NCI-H2171 treated with DMSO at 0.1 percent for 48 hours (cell line): Measurements from ENCODE around the gene MRPL17.
A peak's percentile ranks its signal among the peaks of the same experiment; 100 is the strongest.
"Not testable (repeated sequence)": the region's sequence is repeated elsewhere in the genome, so short reads cannot be mapped to it uniquely, and the experiment has no call there.

ENCODE experiments used
- DNase-seq: peaks from one replicate; lab custom pipeline; 2025; lab: John Stamatoyannopoulos, UW

The MRPL17 gene

DNA sequence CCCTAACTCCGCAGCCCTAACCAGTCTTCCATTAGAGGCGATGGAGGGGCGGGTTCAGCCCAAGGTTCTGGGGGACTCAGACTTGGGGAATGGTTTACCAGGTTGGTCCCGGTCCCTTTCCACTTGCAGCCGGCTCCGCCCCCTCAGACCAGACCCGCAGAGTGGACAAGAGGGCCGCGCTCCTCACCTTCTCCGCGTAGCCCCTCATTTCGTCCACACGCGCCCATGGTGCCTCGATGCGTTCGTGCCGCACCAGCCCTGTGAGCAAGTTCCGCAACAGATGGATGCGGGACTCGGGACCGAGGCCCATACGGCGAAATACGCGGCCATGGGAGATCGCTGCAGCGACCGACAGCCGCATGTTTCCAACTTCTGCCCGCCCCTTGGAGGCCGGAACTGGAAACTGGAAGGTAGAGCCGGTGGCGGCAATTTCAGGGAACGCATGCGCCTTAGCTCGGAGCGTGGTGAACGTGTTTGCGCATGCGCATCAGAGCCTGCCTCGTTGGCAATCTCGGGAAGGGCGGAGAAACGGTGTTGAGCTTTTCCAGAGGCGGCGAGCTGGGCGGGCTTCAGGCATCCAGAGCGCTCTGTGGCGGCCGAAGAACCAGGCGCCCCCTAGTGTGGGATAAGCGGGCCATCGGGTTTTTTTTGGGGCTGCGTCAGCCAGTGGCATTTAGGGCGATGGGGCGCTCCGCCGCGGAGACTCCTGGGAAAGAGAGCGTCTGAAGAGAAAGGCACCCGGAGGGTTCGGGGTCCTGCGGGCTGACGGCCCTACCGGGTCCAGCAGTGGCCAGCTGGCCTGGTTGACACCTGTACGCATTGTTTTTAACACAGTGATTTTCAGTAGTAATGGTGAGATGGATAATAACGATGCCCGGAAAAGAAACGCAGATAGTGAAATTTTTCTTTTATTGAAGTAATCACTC lies at the start of gene MRPL17:
Gene MRPL17, minus strand, starts transcription at position 405 of the 926 bp plus-strand sequence. Its CDS starts 44 bp downstream, at position 361.
- peak; percentile 94 for DNase-seq

DNA sequence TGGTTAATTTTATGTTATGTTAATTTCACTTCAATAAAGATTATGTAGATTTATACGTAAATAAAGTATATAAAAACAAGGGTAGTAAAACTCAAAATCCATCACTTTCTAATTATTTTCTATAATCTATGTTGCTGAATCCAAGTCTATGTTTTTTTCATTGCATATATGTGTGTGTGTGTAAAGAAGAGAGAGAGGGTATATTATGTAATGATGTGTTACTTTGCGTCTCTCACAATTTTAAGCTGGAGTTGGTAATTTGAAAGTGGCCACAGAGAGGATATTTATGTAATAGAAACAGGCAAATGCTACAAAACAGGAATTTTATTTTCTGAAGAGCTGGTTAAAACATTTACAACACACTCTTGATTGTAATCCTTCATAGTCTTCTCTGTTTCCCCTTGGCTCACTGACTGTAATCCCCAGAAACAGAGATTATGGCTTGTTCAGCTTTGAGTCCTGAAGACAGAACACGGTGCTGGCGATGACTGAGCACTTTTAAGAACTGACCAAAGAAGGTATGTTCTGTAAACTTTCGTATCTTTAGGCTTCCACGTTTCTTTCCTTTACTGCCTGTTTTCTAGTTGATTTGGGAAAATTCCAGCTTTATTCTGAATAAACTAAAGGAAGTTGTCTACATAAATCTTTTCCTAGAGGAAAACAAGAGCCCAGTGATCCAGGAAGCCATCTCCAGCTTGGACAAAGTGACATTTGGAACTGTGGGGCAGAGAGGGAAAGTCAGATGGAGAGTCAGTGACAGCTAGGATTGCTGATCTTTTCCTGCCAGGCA lies 45.0 kb upstream of the MRPL17 start:
- no peak for DNase-seq

DNA sequence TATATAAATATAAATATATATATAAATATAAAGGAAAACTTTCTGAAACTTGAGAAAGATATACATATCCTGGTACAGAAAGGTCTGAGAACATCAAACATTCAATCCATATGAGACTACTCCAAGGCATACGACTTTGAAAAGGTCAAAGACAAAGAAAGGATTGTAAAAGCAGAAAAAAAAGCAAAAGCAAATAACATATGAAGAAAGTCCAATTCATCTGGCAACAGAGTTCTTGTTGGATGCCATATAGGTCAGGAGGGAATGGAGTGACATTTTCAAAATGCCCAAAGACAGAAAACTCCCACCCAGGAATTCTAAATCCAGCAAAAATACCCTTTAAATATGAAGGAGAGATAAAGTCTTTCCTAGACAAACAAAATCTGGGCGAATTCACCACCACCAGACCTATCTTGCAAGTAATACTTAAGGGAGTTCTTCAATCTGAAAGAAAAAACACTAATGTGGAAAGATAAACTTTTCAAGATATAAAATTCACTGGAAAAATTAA lies 42.3 kb upstream of the MRPL17 start:
- DNase-seq: no peak

DNA sequence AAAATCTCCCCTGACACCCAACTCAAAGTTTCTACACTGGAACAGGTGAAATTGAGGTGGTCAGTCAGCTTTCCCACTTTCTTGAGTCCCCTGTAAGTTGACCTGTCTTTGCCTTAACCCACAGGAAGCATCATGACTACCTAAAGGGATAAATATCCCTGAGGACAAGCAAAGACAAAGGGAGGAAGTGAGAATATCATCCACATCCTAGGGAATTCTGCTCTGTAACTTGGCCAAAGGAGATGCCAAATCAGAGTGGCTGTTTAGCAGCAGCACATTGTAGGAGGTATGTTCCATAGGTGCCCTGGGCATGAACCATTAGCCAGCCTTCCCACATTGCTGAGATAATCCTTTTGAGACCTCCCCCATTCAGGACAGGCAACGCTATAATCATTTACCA lies 40.9 kb upstream of the MRPL17 start:
- no peak for DNase-seq

DNA sequence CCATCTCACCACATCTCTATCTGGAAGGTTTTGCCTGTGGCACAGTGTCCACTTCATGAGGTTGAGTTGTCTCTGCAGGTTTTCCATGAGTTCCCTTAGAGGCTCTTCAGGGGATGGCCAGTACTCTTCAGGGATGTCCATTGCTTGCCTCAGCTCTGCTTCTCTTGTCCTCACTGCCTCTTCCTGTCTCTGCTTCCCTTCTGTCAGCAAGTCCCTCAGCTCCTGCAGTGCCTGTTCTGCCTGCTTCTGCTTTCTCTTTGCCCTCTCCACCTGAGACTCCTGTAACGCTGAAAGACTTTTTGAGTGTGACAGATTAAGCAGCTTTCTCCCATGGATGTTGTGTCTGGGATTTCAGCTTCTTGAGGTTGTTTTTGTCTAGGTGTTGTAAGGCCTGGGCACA lies 38.2 kb upstream of the MRPL17 start:
- no peak for DNase-seq

DNA sequence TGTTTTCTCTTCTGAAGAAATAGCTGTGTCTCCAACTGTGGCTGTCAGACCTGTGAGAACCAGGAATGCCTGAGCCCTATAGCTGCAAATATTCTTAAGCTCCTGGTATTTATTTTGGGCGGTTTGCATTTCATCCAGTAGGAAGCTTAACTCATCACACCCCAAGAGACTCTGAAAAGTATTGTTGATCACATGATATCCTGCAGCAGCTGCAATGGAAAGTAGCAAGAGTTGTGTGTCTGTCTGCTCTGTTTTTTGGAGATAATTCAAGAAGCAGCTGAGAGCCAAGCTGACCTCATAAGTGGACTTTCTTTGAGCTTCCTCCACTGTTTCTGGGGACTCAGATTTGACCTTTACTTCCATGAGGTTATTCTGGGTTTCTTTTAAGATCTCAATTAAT lies 36.4 kb upstream of the MRPL17 start:
- no peak for DNase-seq

DNA sequence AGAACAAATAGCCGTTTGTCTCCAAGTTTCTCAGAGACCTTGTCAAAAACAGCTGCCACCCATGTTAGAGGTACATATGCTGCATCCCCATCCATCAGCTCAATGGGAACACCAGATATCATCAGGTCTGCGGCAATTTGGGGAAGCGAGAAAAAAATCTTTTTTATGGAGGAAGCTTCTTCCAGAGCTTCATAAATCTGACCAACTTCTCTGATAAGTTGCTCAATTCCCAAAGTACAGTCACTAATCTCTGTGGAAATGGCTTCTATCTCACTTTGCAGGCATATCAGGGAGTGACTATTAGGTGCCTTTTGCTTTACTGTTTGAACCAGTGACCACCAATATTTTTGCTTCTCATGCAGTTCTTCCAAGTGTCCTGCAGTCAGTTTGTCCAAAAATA lies 34.3 kb upstream of the MRPL17 start:
- DNase-seq: no peak

DNA sequence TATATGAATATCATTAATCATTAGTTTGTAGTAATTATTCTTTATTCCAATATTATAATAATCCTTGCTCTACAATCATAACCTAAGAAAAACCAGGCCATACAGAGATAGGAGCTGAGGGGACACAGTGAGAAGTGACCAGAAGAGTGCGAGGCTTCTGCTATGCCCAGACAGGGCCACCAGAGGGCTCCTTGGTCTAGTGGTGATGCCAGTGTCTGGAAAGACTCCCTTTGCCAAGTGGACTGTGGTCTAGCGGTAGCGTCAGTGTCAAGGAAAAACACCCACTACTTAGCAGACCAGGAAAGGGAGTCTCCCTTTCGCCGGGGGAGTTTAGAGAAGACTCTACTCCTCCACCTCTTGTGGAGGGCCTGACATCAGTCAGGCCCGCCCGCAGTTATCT lies 28.4 kb upstream of the MRPL17 start:
- not testable (repeated sequence) for DNase-seq

DNA sequence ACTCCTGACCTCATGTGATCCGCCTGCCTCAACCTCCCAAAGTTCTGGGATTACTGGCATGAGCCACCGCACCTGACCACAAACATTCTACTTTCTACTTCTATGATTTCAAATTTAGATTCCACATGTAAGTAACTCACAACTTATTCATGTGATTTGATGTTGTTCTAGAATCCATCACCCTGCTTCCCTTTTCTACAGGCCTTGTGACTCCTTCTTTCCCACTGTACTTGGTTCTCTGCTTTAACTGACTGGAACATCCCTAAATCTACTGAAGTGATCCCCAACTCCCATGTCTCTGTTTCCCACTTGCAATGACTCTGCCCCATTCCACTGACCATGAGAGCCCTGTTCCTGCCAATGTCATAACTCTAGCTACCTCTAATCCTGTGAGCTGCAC lies 25.7 kb upstream of the MRPL17 start:
- no peak for DNase-seq

DNA sequence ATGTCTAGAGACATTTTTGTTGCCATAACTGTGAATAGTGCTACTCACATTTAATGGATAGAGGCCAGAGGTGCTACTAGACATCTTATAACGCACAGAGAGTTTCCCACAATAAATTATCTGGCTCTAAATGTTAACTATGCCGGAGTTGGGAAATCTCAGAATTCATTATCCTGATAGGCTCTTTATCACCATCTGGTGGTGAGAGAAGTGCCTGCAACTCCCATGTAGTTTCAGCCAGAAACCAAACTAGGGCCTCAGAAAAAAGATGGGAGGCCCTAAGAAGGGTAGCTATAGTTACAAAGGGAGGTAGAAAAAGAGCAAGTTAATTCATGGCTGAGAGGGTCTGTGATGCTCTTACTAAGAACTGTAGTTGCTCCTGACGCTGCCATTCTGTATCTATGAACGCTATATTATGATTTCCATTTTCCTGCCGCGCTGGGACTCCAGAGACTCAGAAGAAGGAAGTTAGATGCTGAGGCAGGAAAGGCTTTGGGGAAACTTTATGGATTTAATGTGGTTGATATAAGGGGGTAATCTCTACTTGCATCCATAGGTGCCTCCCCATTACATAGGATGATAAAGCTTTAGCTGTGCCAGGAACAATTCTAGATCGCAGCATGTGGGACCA lies 22.9 kb upstream of the MRPL17 start:
- DNase-seq: no peak

DNA sequence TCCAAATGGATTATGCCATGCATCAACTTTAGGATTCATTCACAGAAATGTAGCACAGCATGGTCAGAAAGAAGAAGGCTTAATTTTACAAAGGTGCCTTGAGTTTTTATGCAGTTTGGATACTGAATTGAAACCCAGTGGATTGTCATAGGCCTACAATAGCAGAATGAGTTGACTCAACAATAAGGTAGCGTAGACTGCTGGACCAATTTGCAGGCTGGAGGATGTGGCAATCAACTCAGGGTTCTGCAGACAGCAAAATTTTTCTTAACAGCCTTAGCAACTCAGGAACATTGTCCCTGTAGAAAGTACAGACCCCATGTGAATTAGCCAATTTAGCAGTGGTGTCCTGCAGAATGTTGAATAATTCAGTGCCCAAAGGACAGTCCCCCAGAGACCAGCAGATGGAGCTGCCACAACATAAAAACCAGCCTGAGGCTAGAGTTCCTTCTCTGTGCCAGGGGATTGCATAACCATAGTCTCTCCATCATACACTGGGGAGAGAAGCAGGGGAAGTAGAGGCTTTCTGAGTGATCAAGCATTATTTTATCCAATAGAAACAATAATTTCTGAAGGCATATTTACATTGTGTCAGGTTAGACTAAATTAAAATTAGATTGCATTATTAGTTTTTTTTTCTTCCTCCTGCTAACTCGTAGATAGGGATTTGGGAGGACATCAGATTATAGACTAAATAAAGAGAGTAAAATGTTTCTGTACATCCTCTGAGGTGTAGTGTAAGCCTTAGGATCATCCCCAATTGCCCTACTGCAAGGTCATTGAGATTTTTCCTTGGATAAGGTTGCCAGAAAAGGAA lies 20.3 kb upstream of the MRPL17 start:
- peak; percentile 8 for DNase-seq

DNA sequence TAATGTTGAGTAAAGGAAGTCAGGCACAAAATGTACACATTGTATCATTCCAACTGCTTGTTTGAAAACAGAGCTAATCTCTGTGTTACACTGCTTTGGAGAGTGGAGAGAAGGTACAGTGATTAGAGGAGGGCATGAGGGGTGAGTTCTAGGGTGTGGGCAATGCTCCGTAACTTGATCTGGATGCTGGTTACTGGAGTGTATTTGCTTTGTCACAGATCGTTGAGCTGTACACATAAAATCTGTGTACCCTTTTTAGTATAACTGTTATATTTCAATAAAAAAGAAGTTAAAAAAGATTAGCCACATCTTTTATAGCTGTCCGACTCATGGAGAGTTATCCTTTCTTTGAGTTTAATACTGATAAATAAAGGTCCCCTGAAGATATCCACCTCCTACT lies 18.8 kb upstream of the MRPL17 start:
- DNase-seq: not testable (repeated sequence)

DNA sequence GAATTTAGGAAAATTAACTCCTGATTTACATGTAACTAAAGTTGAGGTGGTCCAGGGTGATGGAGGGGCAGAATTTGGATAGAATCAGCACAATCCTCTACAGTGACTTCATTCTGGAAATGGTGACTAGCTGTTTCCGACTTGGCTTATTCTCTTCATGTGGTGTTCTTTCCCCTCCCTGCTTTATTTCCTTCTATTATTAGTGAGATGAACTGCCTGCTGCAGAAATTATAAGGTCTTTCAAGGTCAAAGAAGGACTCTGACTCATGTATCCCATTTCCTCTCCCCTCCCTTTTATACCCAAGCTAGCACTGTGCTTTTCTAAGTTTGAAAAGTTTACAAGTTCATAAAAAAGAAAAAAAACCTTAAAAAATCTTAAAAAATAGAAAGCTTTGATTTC lies 12.2 kb upstream of the MRPL17 start:
- no peak for DNase-seq

DNA sequence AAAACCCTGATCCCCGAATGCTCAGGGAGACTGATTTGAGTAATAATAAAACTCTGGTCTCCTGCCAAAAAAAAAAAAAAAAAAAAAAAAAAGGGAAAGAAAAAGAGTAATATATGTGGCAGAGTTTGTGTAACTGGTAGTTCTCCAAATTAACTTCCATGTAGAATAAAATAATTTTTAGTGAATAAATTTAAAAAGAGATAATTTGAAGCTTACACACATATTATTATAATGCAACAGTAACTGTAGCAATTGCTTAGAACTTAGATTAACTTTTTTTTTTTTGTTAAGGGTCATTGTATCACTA lies 11.0 kb upstream of the MRPL17 start:
- no peak for DNase-seq

DNA sequence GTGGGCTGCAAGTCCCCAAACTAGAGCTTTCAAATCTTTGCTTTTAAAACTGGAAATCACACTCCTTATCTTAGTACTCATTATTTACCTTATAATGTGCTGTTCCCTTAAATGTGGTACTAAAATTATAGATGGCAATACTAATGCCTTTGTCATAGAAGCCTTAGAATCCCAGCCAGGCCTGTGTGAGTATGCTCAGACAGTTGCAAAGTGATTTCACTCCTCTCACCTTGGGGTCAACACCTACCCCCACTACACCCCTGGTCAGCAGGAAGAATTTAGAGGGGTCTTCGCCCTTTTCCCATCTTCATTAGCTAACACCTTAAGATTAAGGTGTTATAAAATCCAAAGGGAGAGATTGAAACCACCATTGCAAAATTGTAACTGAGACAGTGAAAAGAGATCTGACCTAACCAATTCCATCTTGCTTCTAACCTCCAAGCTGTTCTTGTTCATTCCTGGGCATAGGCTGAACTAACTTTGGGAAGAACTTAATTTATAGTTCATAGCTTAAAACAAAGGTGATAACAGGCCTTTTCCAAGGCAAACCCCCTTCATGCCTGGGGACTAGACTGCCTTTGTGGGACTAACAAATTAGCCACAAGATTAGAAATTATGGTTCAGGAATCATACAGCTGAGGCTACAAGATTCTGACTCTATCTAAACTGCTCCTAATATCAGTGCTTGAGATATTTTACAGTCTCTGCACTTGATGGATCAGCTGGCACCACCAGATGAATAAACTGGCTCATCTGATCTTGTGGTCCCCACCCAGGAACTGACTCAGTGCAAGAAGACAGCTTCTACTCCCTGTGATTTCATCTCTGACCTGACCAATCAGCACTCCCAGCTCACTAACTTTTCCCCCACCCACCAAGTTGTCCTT lies 10.4 kb upstream of the MRPL17 start:
- no peak for DNase-seq

DNA sequence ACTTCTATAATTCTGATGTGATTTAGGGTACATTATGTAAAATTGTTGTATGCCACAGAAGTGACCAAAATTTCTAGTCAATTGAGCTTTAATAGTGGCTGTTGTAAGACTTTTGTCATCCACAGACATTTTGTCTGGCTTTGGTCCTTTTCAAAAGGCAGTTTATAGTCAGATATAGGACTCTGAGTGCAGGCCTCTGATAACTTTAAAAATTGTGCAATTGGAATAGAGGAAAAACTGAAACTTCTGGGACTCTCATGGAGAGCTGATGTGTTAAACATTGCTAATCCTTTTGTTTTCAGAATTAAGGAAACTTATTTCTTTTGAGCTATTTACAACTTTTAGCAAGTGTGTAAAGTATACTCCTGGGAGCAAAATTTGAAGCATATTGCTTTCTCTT lies 9.0 kb upstream of the MRPL17 start:
- no peak for DNase-seq

DNA sequence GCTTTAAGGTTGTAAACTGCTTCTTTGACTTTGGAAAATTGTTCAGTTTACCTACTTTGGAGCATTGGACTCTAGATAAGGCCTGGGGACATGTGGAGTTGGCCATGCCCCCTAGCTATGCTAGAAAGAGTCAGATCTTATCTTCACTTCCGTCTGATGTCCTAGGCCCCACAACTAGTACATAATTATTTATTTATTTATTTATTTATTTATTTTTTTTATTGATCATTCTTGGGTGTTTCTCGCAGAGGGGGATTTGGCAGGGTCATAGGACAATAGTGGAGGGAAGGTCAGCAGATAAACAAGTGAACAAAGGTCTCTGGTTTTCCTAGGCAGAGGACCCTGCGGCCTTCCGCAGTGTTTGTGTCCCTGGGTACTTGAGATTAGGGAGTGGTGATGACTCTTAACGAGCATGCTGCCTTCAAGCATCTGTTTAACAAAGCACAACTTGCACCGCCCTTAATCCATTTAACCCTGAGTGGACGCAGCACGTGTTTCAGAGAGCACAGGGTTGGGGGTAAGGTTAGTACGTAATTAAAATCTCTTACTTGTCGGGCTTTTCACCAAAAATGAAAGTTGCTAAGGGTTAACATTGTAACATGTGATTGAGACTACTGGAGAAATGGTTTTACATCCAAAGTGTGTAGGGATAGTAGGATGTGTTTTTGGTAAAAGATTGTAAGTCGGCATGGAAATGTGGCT lies 7.4 kb upstream of the MRPL17 start:
- DNase-seq: not testable (repeated sequence)

DNA sequence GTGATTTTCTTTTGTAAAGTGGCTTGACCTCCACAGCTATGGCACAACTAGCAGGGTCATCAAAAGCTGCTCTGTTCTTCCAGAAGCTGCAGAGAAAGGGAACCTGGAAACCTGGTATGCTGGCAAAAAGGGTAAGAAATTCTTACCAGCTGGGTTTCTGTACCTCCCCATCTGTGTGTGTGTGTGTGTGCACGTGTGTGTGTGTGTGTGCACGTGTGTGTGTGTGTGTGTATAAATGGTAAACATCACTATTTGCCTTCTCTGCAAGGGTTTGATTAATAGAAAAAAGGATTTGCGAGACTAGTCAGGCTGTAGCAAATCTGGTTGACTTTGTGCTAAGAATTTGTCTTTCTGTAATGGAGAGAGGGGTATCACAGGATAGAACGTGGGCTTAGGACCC lies 4.7 kb upstream of the MRPL17 start:
- DNase-seq: no peak

DNA sequence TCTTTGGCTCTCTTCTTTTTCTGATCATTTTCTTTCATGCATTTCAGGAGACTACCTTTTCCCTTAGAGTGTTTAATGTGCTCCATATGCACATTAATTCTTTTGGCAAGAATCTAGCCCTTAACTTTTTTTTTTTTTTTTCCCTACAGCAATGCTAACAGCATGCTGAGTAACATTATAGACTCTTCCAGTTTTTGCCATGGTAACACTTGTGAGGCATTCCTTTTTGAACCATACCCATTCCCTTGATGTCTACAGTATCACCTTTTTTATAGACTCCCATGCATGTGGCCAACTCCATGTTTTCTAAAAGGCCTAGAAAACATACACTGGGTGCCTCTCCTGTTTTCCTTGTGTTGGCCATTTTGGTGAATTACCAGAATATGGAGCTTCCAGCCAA lies 2.9 kb upstream of the MRPL17 start:
- no peak for DNase-seq

DNA sequence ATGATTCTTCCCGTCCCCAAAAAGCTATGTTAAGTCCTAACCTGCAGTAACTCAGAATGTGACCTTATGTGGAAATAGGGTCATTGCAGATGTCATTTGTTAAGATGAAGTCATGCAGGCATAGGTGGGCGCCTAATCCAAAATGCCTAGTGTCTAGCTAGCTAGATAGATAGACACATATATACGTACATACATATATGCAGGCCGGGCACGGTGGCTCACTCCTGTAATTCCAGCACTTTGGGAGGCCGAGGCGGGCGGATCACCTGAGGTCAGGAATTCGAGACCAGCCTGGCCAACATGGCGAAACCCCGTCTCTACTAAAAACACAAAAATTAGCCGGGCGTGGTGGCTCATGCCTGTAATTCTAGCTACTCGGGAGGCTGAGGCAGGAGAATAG lies 928 bp upstream of the MRPL17 start:
- DNase-seq: not testable (repeated sequence)
